Hematopoietic multipotent progenitor cell treated with erythropoietin and hydrocortisone succinate and interleukin-3 and kit ligand, for 4 days (in vitro differentiated cells): Measurements from ENCODE around the gene METTL16.

Source experiments
- DNase-seq: peaks from one replicate; pipeline ENCODE4 v3.0.0-alpha.2; 2015

The METTL16 gene

GRCh38 chr17:2406903-2407790 lies 104.5 kb downstream of the METTL16 start:
- no peak for DNase-seq

- DNase-seq, result no peak
Observed at GRCh38 chr17:2406271-2406902, 105.3 kb downstream of the METTL16 start.

- no peak for DNase-seq
Observed at GRCh38 chr17:2405247-2405926, 106.3 kb downstream of the METTL16 start.

GRCh38 chr17:2403044-2403443 lies 108.6 kb downstream of the METTL16 start:
- DNase-seq, result no peak

- DNase-seq, result peak; percentile 37
Observed at GRCh38 chr17:2402544-2402943, 109.1 kb downstream of the METTL16 start.

- DNase-seq, result peak; percentile 100
Observed at GRCh38 chr17:2401426-2402221, 110.1 kb downstream of the METTL16 start.

- peak; percentile 97 for DNase-seq
Observed at GRCh38 chr17:2400877-2401425, 110.7 kb downstream of the METTL16 start, which contains the start of gene MNT. MNT (minus strand) TSS chr17:2401060; CDS start chr17:2400712, 348 bp downstream.

- DNase-seq, result peak; percentile 82
Observed at GRCh38 chr17:2400474-2400866, 111.2 kb downstream of the METTL16 start.

GRCh38 chr17:2399572-2400473 lies 111.9 kb downstream of the METTL16 start:
- DNase-seq, result peak; percentile 97

GRCh38 chr17:2398655-2399571 lies 112.8 kb downstream of the METTL16 start:
- peak; percentile 85 for DNase-seq

GRCh38 chr17:2398182-2398581 lies 113.5 kb downstream of the METTL16 start:
- no peak for DNase-seq

- no peak for DNase-seq
Observed at GRCh38 chr17:2397247-2398171, 114.2 kb downstream of the METTL16 start.

- DNase-seq, result peak; percentile 97
Observed at GRCh38 chr17:2396568-2397246, 115.0 kb downstream of the METTL16 start.

- DNase-seq, result no peak
Observed at GRCh38 chr17:2396192-2396567, 115.5 kb downstream of the METTL16 start.

- peak; percentile 52 for DNase-seq
Observed at GRCh38 chr17:2395258-2396181, 116.2 kb downstream of the METTL16 start.

GRCh38 chr17:2394775-2395201 lies 116.9 kb downstream of the METTL16 start:
- DNase-seq, result no peak
